Choroid plexus epithelial cell (primary cell): Measurements from ENCODE around the gene TRAF3IP3.
"Not testable (repeated sequence)": the region's sequence is repeated elsewhere in the genome, so short reads cannot be mapped to it uniquely, and the experiment has no call there.

ENCODE experiments used
- DNase-seq: peaks from one replicate; pipeline ENCODE4 v3.0.0-alpha.2; 2010; ENCODE audit warnings: low read depth
- H3K4me3 ChIP-seq: 2 replicates; pipeline ENCODE4 v1.5.1; 2011; ENCODE audit warnings: low read depth, mild to moderate bottlenecking, control low read depth, low read length, moderate library complexity
- CTCF ChIP-seq: conservative IDR thresholded peaks from 2 replicates; pipeline ENCODE4 v1.5.1; 2011; ENCODE audit warnings: low read depth, mild to moderate bottlenecking, control low read depth, inconsistent platforms, low read length, moderate library complexity

Gene TRAF3IP3

DNA sequence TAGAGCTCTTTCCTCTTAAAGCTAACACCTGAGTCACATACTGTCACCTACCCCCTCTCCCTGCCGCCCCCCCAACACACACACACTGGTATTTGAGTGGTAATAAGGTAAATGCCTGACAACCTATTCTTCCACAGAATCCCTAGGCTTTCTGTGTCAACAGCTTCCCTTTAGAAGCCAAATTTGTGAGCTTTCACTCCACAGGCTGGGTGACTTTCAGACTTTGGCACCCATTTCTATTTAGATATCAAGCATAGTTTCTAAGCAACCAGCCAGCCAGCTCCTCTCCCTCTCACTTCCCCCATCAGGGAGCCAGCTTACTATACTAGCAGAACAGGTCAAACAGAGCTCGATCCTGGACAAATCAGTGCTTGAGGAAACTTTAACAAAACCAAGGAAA, 31.7 kb downstream of the TRAF3IP3 start:
- no peak for DNase-seq
- no peak overlapping the region for H3K4me3 ChIP-seq
- TF ChIP-seq CTCF = no peak

- H3K4me3 ChIP-seq = no peak overlapping the region
- no peak for TF ChIP-seq CTCF
- no peak for DNase-seq
These were observed 33.4 kb downstream of the TRAF3IP3 start for GRCh38 chr1:209789245-209789644.

DNA sequence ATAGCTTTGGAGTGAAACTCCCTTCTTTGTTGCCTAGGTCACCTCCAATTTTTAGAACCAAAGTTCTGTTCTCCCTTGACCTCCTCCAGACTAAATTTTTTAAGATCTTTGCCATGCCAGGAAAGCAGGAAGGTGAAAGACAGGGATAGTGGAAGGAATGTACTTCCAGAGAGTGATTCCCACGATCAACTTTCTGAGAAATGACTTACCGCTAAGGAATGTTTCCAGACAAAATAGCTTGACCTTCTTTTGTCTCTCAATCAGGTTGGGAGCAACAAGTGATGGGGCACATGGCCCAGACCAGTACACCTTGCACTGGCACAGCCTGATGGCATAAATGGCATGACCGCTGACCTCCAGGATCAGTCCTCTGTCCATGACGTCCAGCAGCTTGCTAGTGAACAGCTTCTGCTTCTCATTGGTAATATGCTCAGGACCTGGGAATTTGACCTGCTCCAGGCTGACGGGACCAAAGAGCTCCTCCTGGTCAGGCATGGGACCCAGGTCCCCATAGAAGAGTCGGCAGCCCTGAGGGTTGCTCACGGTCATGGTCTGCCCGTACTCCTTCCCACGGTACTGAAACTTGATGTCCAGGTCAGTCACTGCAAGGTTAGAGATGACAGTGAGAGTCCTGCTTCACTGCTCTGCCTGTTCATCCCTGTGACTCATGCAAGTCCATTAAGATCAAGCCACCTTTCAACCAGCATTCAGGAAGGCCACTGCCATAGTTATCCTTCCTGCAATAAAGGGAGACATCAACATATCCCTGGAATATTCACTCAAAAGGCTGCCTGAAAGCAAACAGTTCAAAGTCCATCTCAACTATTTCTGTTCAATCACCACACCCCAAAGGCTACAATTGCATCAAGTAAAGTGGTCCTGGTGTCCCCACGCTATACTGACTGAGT, 34.7 kb downstream of the TRAF3IP3 start:
- no peak overlapping the region for H3K4me3 ChIP-seq
- DNase-seq = no peak
- no peak for TF ChIP-seq CTCF

GRCh38 chr1:209791920-209792319, 36.1 kb downstream of the TRAF3IP3 start:
- no peak for TF ChIP-seq CTCF
- H3K4me3 ChIP-seq = no peak overlapping the region
- no peak for DNase-seq

- DNase-seq, H3K4me3 ChIP-seq: not testable (repeated sequence)
These were observed 37.9 kb downstream of the TRAF3IP3 start for GRCh38 chr1:209793711-209794110.

DNA sequence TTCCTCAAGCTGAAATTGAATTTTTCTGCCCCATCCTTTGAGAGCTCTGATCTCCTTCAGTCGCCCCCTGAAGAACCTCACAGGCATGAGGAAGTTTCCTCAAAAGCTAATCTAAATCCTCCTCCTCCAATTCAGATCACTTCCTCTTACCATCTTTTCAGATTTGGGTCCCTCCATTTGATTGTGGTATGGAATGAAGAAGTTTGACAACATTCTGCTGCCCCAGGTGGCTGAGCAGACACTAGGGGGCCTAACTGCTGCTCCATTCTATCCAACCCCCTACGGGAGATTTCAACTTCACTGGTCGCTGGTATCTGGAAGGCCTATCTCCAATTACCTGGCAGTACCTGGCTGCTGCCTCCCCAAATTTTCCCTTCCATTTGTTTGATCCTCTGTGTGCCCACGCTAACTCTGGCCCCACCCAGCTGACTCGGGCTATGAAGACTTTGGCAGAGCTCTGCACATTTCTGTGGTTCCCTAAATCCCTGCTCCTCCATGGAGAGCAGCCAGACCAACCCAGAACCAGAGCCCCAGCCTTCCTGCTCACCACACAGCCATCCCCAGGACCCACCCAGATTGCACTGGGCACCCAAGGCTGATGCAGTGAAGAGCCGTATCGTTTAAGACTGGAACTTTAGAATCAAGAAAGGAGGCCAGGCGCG, 42.3 kb downstream of the TRAF3IP3 start:
- DNase-seq = no peak
- no peak for TF ChIP-seq CTCF
- H3K4me3 ChIP-seq = no peak overlapping the region

DNA sequence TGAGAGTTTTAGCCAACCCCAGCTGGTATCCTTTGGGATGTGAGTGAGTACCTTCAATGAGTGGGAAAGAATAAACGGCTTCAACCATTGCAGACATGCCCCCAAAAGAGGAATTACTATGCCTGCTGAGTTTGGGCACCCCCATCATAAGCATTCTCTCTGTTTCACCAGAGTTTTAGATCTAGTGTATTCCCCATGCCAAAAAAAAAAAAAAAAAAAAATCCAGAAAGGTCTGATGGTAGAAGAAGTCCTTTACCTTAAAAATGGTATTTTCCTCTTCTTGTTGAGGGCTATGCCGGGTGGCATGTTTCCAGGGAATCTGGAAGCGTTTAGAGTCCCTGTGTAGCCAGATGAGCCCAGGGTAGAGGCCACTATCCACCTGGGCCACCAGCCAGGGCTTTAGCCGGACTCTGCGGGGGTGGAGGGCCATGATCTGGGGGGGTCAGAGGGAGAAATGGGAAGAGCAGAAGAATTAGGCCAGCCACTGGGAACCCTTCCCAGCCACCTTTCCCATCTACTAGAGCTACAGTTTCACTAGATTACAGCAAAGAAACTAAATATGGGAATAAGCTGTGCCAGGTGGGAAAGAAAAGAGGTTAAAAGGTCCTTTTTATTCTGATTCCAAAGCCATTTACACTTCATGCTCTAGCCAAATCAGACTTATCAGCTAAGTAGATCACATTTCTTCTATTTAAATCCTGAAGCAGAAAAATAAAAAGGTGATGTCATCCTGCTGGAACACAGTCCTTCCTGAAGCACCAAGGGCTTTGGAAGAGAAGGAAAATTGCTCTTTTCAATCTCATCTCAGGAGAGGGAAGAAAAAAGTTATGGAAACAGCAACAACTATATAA, 45.4 kb downstream of the TRAF3IP3 start:
- TF ChIP-seq CTCF = no peak
- no peak overlapping the region for H3K4me3 ChIP-seq
- no peak for DNase-seq
